ENCODE results near the gene MYO15B. TPM values are rescaled to one million over a fixed set of nuclear protein-coding genes. Genes with fewer than 3 reads are reported as not detected.

Gene MYO15B
- total and polyA plus RNA-seq, 8 donors, result 67.7 to 515 (median 150) TPM

DNA sequence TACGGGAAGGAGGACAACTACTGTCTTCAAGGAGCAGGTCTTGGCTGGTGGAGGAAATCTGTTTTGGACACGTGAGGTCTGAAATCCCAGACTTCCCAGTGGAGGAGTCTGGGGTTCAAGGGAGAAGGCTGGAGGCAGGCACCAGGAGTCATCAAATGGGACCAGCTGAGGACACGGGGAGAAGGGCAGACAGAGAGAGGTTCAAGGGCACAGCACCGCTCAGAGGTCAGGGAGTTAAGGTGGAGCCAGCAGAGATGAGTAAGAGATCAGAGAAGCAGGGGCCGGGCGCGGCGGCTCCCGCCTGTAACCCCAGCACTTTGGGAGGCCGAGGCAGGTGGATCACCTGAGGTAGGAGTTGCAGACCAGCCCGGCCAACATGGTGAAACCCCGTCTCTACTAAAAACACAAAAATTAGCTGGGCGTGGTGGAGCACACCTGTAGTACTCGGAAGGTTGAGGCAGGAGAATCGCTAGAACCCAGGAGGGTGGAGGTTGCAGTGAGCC lies 35.2 kb downstream of the MYO15B start:
- Histone ChIP-seq H3K27me3 (no peaks in the 10 kb centered on the region), H3K4me3 (no peak overlapping the region), H3K9me3 (no peaks in the 10 kb centered on the region), H3K27ac (no peak overlapping the region), H3K36me3 (peaks cover 18 to 100% (median 91%) of the 10 kb centered on the region in 4 donors), H3K4me1 (no peaks in the 10 kb centered on the region)
- no peak for TF ChIP-seq EP300 (IDR thresholded peaks at IDR 0.05)
- no peak for DNase-seq
- WGBS, 5 donors, result 78 to 88% (median 85%) methylated on average over 15 of the region's 15 CpGs
- intact Hi-C loops (cut with DNase I; ENCODE audit: low total_unique reads), result no loop called here

DNA sequence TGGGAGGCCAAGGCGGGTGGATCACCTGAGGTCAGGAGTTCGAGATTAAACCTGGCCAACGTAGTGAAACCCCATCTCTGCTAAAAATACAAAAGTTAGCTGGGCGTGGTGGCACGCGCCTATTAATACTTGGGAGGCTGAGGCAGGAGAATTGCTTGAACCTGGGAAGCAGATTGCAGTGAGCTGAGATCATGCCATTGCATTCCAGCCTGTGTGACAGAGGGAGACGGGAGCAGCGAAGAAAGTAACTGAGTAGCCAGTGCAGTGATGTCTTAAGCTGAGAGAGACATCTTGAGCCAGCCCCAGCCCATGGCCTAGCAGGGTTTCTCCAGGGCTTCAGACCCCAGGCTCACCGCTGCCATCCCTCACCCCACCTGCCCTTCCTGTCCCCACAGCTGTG lies 35.8 kb downstream of the MYO15B start:
- intact Hi-C loops (cut with DNase I; ENCODE audit: low total_unique reads), result no loop called here
- no peak for DNase-seq
- Histone ChIP-seq H3K36me3 (peaks cover 18 to 100% (median 91%) of the 10 kb centered on the region in 4 donors), H3K27ac (no peak overlapping the region), H3K4me3 (no peak overlapping the region), H3K4me1 (no peaks in the 10 kb centered on the region), H3K9me3 (no peaks in the 10 kb centered on the region), H3K27me3 (no peaks in the 10 kb centered on the region)
- TF ChIP-seq POLR2A (IDR thresholded peaks at IDR 0.05), result no peak
- TF ChIP-seq, protein P1, sequence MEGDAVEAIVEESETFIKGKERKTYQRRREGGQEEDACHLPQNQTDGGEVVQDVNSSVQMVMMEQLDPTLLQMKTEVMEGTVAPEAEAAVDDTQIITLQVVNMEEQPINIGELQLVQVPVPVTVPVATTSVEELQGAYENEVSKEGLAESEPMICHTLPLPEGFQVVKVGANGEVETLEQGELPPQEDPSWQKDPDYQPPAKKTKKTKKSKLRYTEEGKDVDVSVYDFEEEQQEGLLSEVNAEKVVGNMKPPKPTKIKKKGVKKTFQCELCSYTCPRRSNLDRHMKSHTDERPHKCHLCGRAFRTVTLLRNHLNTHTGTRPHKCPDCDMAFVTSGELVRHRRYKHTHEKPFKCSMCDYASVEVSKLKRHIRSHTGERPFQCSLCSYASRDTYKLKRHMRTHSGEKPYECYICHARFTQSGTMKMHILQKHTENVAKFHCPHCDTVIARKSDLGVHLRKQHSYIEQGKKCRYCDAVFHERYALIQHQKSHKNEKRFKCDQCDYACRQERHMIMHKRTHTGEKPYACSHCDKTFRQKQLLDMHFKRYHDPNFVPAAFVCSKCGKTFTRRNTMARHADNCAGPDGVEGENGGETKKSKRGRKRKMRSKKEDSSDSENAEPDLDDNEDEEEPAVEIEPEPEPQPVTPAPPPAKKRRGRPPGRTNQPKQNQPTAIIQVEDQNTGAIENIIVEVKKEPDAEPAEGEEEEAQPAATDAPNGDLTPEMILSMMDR (IDR thresholded peaks at IDR 0.05), result no peak
- TF ChIP-seq EP300 (IDR thresholded peaks at IDR 0.05), result no peak
- TF ChIP-seq POLR2AphosphoS5 (IDR thresholded peaks at IDR 0.05), result no peak
- 79 to 89% (median 86%) methylated on average over 9 of the region's 9 CpGs for WGBS, 5 donors

DNA sequence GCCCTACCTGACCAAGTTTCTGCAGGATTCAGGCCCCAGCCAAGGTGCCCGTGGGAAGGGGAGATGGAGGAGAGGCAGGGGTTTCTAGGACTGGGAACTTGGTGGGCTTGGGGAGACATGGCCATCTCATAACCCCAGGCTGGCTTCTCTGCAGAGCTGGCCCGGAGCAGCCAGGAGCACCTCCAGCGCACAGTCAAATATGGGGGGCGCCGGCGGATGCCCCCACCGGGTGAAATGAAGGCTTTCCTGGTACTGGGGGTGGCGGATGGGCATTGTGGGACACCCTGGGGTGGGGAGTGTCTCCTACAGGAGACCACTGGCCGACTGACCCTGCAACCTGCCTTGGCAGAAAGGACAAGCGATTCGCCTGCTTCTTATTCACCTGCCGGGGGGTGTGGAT lies 36.4 kb downstream of the MYO15B start:
- intact Hi-C loops (cut with DNase I; ENCODE audit: low total_unique reads), result no loop called here
- TF ChIP-seq EP300 (IDR thresholded peaks at IDR 0.05) (no peak), POLR2A (IDR thresholded peaks at IDR 0.05) (no peak), POLR2AphosphoS5 (IDR thresholded peaks at IDR 0.05) (no peak)
- TF ChIP-seq, protein P1 (IDR thresholded peaks at IDR 0.05), result no peak
- no peaks in the 10 kb centered on the region for H3K9me3 ChIP-seq
- H3K4me1 ChIP-seq, result no peaks in the 10 kb centered on the region
- H3K36me3 ChIP-seq, result peaks cover 21 to 100% (median 91%) of the 10 kb centered on the region in 4 donors
- no peak overlapping the region for H3K4me3 ChIP-seq
- WGBS, 5 donors, result 85 to 90% (median 90%) methylated on average over 12 of the region's 12 CpGs
- no peak for DNase-seq
- H3K27me3 ChIP-seq, result no peaks in the 10 kb centered on the region
- H3K27ac ChIP-seq, result no peak overlapping the region

DNA sequence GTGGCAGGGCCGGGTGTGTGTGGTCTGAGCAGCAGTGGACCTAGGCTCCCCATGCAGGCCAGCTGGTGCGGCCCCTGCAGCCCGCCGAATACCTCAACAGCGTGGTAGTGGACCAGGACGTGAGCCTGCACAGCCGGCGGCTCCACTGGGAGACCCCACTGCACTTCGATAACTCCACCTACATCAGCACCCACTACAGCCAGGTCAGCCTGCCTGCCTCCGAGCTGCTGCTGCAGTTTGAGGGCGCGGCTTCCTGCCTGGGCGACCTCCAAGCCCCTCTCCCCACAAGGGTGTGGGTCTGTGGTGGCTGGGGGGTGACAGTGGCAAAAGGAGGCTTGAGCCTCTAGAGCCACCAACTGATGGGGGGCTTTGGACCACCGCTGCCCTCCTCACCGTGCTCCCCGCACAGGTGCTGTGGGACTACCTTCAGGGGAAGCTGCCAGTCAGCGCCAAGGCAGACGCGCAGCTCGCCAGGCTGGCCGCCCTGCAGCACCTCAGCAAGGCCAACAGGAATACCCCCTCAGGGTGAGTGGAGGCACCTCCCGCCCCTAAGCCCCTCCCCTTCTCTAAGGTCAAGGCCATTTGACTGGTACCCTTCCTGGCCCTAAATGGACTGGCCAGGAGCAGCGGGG lies 37.2 kb downstream of the MYO15B start:
- Histone ChIP-seq H3K27ac (no peak overlapping the region), H3K36me3 (peaks cover 22 to 99% (median 90%) of the 10 kb centered on the region in 4 donors), H3K4me1 (no peaks in the 10 kb centered on the region), H3K27me3 (no peaks in the 10 kb centered on the region), H3K4me3 (no peak overlapping the region), H3K9me3 (no peaks in the 10 kb centered on the region)
- no peak for DNase-seq
- intact Hi-C loops (cut with DNase I; ENCODE audit: low total_unique reads), result no loop called here
- TF ChIP-seq, protein P1 (IDR thresholded peaks at IDR 0.05), result no peak
- TF ChIP-seq POLR2A (IDR thresholded peaks at IDR 0.05) (no peak), EP300 (IDR thresholded peaks at IDR 0.05) (no peak), POLR2AphosphoS5 (IDR thresholded peaks at IDR 0.05) (no peak)
- WGBS, 5 donors, result 82 to 96% (median 86%) methylated on average over 9 to 23 of the region's 23 CpGs

All from stomach (tissue), 9 donors.